Osteoblast (primary cell): ENCODE results near the gene KRT2. TPM values are rescaled to one million over a fixed set of nuclear protein-coding genes. Genes with fewer than 3 reads are reported as not detected.

Source experiments
- DNase-seq: peaks from one replicate; pipeline ENCODE4 v3.0.0; 2011; ENCODE audit warnings: low spot score, mixed read lengths; ENCODE audit not compliant: insufficient read length; ENCODE audit errors: missing footprints
- H2AFZ ChIP-seq: 2 replicates; pipeline ENCODE4 v1.6.0; 2011; ENCODE audit warnings: mild to moderate bottlenecking, low read length
- H3K27ac ChIP-seq: 2 replicates; pipeline ENCODE4 v1.5.1; 2011; ENCODE audit warnings: mild to moderate bottlenecking, low read depth, low read length, moderate library complexity
- H3K27me3 ChIP-seq: 2 replicates; pipeline ENCODE4 v1.6.0; 2012; ENCODE audit warnings: mild to moderate bottlenecking, control low read depth, inconsistent platforms, low read length, moderate library complexity; ENCODE audit not compliant: insufficient read depth
- H3K36me3 ChIP-seq: 2 replicates; pipeline ENCODE4 v1.5.1; 2011; ENCODE audit warnings: mild to moderate bottlenecking, low read length, control low read depth, moderate library complexity; ENCODE audit not compliant: insufficient read depth
- H3K4me1 ChIP-seq: 2 replicates; pipeline ENCODE4 v1.5.1; 2011; ENCODE audit warnings: mild to moderate bottlenecking, low read length, control low read depth, moderate library complexity; ENCODE audit not compliant: insufficient read depth
- H3K4me2 ChIP-seq: 2 replicates; pipeline ENCODE4 v1.6.0; 2011; ENCODE audit warnings: mild to moderate bottlenecking, low read length; ENCODE audit not compliant: insufficient read depth
- H3K4me3 ChIP-seq: fragments of 200-600 bp; sonication (generic); 3 replicates; pipeline ENCODE4 v1.5.1; 2012; ENCODE audit warnings: mild to moderate bottlenecking, low read length, inconsistent platforms; ENCODE audit not compliant: insufficient read depth
- H3K79me2 ChIP-seq: 2 replicates; pipeline ENCODE4 v1.6.0; 2012; ENCODE audit warnings: mild to moderate bottlenecking, low read length, control low read depth, inconsistent platforms; ENCODE audit not compliant: insufficient read depth
- H3K9me3 ChIP-seq: 2 replicates; pipeline ENCODE4 v1.5.1; 2011; ENCODE audit warnings: low read depth, low read length, control low read depth
- H4K20me1 ChIP-seq: 2 replicates; pipeline ENCODE4 v1.6.0; 2012; ENCODE audit warnings: mild to moderate bottlenecking, low read length, control low read depth; ENCODE audit not compliant: insufficient read depth
- CTCF ChIP-seq: IDR thresholded peaks from 2 replicates; pipeline ENCODE4 v1.5.1; 2011; ENCODE audit warnings: mild to moderate bottlenecking, low read depth, low read length, moderate library complexity; ENCODE audit errors: extremely low read depth
- total RNA-seq: library from RNA; depleted of rRNA; stranded (reverse); fragments of >200 nt; gene quantifications from 2 replicates; pipeline ENCODE4 v1.2.3, GENCODE V29; 2012

Gene KRT2
- total RNA-seq, 1 donor, result not detected

- Histone ChIP-seq H3K36me3 (no peaks in the 10 kb centered on the region), H2AFZ (no peak overlapping the region), H3K4me1 (no peaks in the 10 kb centered on the region), H3K4me2 (no peak overlapping the region), H3K4me3 (no peak overlapping the region), H3K27me3 (peaks cover 57% of the 10 kb centered on the region), H4K20me1 (no peaks in the 10 kb centered on the region), H3K79me2 (no peaks in the 10 kb centered on the region), H3K27ac (no peak overlapping the region), H3K9me3 (no peaks in the 10 kb centered on the region)
- no peak for DNase-seq
- no peak for TF ChIP-seq CTCF
Observed at GRCh38 chr12:52604859-52605258, 47.2 kb downstream of the KRT2 start.

- no peak for TF ChIP-seq CTCF
- no peaks in the 10 kb centered on the region for H3K79me2 ChIP-seq
- H2AFZ ChIP-seq, result no peak overlapping the region
- H3K27me3 ChIP-seq, result peaks cover 58% of the 10 kb centered on the region
- no peaks in the 10 kb centered on the region for H4K20me1 ChIP-seq
- H3K4me2 ChIP-seq, result no peak overlapping the region
- no peak overlapping the region for H3K4me3 ChIP-seq
- no peaks in the 10 kb centered on the region for H3K36me3 ChIP-seq
- H3K9me3 ChIP-seq, result no peaks in the 10 kb centered on the region
- DNase-seq, result no peak
- H3K4me1 ChIP-seq, result no peaks in the 10 kb centered on the region
- H3K27ac ChIP-seq, result no peak overlapping the region
Observed at GRCh38 chr12:52603314-52603713, 48.7 kb downstream of the KRT2 start.

GRCh38 chr12:52602552-52602951 lies 49.5 kb downstream of the KRT2 start:
- no peak overlapping the region for H3K27ac ChIP-seq
- no peak overlapping the region for H3K4me3 ChIP-seq
- no peaks in the 10 kb centered on the region for H3K79me2 ChIP-seq
- TF ChIP-seq CTCF, result no peak
- H3K4me1 ChIP-seq, result no peaks in the 10 kb centered on the region
- no peak for DNase-seq
- no peak overlapping the region for H3K4me2 ChIP-seq
- H3K27me3 ChIP-seq, result peaks cover 60% of the 10 kb centered on the region
- H4K20me1 ChIP-seq, result no peaks in the 10 kb centered on the region
- H3K36me3 ChIP-seq, result no peaks in the 10 kb centered on the region
- H2AFZ ChIP-seq, result no peak overlapping the region
- H3K9me3 ChIP-seq, result no peaks in the 10 kb centered on the region

- Histone ChIP-seq H3K27me3 (peaks cover 56% of the 10 kb centered on the region), H3K4me3 (no peak overlapping the region)
- no peak for DNase-seq
Observed at GRCh38 chr12:52601671-52602070, 50.3 kb downstream of the KRT2 start.

More at GRCh38 chr12:52601671-52602070, 50.3 kb downstream of the KRT2 start:
- H2AFZ ChIP-seq, result no peak overlapping the region
- H3K4me2 ChIP-seq, result no peak overlapping the region
- TF ChIP-seq CTCF, result no peak
- H3K79me2 ChIP-seq, result no peaks in the 10 kb centered on the region
- no peaks in the 10 kb centered on the region for H3K4me1 ChIP-seq
- H3K9me3 ChIP-seq, result no peaks in the 10 kb centered on the region
- no peaks in the 10 kb centered on the region for H3K36me3 ChIP-seq
- no peak overlapping the region for H3K27ac ChIP-seq
- H4K20me1 ChIP-seq, result no peaks in the 10 kb centered on the region
